ENCODE measurements around the gene MARF1.
"Not testable (repeated sequence)": the region's sequence is repeated elsewhere in the genome, so short reads cannot be mapped to it uniquely, and the experiment has no call there.

The MARF1 gene

DNA sequence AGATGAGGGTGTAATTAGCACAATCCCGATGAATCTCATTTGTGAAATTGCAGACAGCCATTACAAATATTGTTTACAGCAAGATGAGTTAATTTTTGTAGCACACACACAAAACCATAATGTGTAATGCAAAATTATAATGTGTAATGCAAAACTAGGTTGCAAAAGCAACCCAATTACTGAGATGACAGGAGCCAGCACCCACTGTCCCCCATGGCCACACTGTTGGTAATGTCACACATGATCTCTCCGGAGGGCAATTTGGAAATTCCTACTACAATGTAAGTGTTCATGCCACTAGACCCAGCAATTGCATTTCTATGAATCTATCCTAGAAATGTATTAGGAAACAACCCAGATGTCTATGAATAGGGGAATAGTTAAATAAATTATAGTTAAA lies 76.9 kb downstream of the MARF1 start:
- no peak for DNase-seq

DNA sequence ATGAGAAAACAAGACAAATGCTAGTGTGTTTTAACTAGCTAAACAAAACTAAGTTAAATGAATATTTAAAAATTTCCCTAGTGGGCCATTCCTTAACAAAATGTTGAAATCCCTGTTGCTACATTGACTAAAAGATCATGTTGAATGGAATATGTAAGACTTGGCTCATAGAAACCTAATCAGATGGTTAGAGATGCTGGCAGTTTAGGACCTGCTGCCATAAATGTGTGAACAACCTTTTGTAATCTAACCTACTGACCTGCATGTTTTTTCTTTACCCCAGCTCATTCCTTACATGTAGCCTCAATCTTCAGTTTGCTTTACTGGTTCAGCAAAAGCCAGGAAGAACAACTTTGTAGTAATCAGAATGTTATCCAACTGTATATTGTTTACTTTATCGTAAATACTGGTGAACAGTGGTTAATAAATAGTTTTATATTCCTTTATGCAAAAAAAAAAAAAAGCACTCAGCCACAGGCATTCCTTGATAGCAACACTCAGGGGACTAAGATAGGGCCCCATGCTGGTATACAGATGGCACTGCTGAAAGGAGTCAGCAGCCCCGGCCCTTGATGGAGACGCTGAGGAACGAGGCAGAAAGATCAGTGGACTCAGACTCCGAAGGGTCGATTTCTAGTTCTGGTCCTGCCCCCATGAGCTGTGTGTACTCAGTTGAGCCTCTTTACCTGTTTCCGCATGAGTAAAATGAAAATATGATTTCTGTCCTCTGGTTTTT lies 78.2 kb downstream of the MARF1 start:
- no peak for DNase-seq

DNA sequence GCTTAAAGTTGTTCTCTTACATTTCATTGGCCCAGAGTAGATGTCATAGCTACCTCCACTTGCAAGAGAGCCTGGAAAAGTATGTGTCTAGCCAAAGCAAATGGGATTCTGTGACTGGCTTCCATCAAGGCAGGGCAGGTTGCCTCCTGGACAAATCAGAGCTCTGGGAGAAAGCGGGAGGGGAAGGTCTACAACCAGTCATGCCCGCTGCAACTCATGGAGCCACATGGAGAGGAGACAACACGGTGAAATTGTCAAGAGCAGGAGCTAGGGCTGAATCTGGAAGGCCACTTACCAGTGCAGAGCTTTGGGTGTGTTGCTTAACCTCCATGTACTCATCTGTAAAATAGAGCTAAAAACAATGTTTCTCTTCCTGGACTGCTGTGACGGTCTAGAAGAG lies 83.8 kb downstream of the MARF1 start:
- no peak for DNase-seq

DNA sequence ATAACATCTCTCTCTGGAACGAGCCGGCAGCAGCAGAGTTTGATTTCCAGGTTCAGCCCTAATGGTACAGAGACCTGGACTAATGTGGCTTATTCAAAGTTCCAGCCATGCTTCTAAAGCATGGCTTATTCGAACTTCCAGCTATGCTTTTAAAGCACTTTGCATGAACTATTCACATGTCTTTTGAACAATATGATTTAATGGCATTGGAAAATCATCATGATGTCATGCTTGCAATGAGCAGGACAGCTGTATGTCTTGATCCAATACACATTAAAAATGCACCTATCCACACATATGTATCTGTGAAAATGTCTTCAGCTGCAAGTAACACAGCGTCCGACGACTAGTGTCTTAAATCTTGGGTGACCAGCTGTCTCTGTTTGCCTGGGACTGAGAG lies 85.7 kb downstream of the MARF1 start:
- DNase-seq = no peak

DNA sequence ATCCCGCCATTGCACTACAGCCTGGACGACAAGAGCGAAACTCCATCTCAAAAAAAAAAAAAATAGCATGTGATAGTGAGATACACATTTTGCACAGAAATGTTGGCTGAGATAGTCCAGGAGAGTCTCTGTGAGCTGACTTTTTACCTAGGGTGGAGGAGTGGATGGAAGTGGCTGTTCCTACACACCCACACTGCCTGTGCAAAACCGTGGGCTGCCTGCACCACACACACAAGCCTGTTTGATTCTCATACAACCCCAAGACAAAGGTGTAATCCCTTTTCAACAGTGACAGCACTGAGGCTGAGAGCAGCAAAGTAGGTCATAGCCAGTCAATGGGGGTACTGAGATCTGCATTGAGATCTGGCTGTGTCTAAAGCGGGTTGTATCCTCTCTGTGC lies 86.8 kb downstream of the MARF1 start:
- no peak for DNase-seq

DNA sequence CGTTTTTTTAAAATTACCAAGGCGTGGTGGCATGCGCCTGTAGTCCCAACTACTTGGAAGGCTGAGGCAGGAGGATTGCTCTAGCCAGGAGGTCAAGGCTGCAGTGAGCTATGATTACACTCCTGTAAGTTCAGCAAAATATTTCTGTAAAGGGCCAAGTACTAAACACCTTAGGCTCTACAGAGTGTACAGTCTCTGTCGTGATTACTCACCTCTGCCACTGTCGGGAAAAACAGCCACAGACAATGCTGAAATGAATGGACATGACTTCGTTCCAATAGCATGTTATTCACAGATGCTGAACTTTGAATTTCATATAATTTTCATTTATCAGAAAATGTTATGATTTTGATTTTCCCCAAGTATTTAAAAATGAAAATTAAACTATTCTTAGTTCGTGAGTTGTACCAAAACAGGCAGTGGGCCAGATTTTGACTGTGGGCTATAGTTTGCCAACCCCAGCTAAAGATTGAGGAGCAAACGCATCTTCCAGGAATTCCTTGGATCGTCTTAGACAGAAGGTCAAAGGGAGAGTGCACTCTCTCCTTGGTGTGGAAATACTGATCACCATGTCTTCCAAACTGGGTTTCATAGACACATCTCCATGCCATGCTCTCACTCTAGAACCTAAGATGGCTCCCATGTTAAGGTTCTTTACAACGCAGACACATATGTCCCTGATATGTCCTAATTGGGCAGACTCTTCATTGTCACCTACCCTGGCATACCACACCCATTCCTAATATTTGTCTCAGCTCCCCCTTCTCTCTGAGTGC lies 89.5 kb downstream of the MARF1 start:
- no peak for DNase-seq

DNA sequence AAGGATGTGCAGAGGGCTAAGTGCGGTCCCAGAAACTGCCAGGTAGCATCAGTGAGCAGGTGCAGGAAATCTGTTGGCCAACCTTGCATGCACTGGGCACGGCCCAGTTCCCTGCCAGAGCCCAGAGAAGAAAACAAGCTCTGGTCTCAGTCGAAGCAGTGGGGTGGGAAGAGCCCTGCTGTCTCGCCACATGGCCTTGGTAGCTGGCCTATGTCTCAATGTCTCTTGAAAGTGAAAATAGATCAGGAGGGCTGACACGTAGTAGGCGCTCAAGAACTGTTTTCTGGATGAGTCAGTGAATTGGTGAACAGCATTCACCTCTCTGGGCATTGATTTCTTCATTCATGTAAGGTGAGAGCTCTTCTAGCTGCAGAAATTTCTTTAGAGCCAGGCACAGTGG lies 90.4 kb downstream of the MARF1 start:
- no peak for DNase-seq

DNA sequence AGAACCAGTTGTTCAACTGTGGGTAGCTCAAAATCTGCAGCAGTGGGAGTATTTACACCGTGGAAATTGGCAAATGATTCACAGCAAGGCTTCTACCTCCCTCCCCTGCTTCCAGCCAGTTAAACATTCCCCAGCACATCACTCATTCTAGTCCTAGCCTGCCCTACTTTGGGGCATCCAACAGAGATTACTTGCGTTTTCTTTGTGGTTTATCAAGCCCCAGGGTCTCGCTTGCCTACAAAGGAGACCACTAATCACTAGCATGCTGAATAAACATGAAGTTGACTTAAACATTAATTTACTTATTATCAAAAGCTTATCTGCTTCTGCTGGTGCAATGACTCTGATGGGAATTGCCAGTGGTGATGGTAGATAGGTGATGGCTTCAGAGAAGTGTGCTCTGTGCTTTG lies 94.5 kb downstream of the MARF1 start:
- DNase-seq = no peak

DNA sequence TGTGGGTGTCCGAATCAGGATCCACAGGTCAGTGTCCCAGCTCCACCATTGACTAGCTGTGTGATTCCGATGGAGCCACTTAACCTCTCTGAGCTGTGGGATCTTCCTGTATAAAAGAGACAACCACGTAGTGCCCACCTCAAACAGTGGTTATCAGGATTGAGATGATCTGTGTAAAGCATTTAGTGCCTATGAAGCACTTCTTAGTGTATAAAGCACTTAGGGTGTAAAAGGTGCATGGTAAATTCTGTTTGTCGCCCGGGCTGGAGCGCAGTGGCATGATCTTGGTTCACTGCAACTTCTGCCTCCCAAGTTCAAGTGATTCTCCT lies 95.2 kb downstream of the MARF1 start:
- DNase-seq = no peak

DNA sequence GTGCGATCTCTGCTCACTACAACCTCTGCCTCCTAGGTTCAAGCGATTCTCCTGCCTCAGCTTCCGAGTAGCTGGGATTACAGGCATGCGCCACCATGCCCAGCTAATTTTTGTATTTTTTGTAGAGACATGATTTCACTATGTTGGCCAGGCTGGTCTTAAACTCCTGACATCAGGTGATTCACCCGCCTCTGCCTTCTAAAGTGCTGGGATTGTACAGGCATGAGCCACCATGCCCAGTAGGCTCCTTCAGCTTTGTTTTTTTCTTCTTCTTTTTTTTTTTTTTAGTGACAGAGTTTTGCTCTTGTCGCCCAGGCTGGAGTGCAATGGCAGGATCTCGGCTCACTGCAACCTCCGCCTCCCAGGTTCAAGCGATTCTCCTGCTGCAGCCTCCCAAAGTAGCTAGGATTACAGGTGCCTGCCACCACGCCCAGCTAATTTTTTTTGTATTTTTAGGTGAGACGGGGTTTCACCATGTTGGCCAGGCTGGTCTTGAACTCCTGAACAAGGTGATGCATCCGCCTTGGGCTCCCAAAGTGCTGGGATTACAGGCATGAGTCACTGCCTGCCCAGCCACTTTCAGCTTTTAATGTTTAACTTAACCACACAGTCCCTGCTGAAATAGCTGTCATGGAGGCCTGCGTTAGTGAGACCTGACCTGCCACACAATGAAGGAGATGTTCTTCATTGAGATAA lies 95.7 kb downstream of the MARF1 start:
- DNase-seq = not testable (repeated sequence)

DNA sequence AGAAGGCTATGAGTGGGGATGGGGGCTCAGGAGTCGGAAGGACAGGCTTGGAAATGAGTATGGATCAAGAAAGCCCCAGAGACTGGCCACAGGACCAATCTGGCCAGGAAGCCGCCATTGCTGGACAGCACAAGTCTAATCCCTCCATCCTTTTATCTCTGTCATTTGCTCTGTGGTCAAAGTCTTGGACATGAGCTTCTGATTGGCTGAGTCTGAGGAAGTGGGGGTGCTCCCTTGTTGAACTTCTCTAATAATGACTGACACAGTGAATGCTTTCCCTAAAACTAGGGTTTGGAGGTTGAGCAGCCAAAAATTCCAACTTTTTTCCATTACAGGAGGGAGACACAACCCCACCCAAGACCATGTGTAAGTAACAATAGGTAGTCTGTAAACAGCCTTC lies 97.4 kb downstream of the MARF1 start:
- DNase-seq = no peak

DNA sequence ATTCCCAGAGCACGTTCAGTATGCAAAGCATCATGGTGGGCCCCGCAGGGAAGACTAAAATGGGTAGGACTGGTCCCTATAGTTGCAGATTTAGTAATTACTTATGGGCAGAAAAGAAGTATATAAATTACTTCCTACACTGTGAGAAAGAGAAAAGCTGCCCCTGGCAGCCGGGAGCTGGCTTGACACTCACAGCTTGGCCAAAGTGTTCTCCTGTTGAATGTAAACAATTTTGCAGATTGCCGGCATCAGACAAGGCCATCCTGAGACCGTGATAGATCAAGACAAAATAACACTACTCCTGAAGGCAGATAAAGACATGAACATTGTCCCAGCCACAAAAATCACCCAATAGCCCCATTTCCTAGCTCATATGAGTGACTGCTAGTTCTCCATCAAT lies 98.5 kb downstream of the MARF1 start:
- no peak for DNase-seq

Measured in NCI-H1048 (cell line).